CD14-positive monocyte (primary cell): ENCODE data around the gene DPCD. TPM values are rescaled to one million over a fixed set of nuclear protein-coding genes. Genes with fewer than 3 reads are reported as not detected.

Source experiments
- DNase-seq, 3 donors: peaks; one replicate each; pipeline ENCODE4 v3.0.0-alpha.2; 2011 to 2022
- H2AFZ ChIP-seq: 2 replicates; pipeline ENCODE4 v1.6.0; 2012; ENCODE audit warnings: mild to moderate bottlenecking, low read depth, low read length, inconsistent platforms; ENCODE audit not compliant: insufficient read depth, poor library complexity, severe bottlenecking
- H3K27ac ChIP-seq, 2 donors: 1 replicate in 1 of 2; 2 replicates in 1 of 2; pipeline ENCODE4 v1.5.1; 2012 to 2013; ENCODE audit warnings: low read length in 2 of 2, control low read depth in 1 of 2, inconsistent platforms in 1 of 2, low read depth in 1 of 2, mild to moderate bottlenecking in 1 of 2
- H3K27me3 ChIP-seq, 2 donors: one replicate each; pipeline versions ENCODE4 v1.6.0 to v1.6.1; 2011 to 2013; ENCODE audit warnings: low read length in 2 of 2; ENCODE audit not compliant: control insufficient read depth in 2 of 2, insufficient read depth in 2 of 2
- H3K36me3 ChIP-seq, 2 donors: replicated peaks in 1 of 2; 1 replicate in 1 of 2; 2 replicates in 1 of 2; pipeline versions ENCODE4 v1.5.1 to v1.6.1; 2012 to 2013; ENCODE audit warnings: low read length in 2 of 2, control low read depth in 1 of 2, inconsistent platforms in 1 of 2, mild to moderate bottlenecking in 1 of 2; ENCODE audit not compliant: insufficient read depth in 2 of 2, control insufficient read depth in 1 of 2
- H3K4me1 ChIP-seq, 2 donors: 1 replicate in 1 of 2; 2 replicates in 1 of 2; pipeline versions ENCODE4 v1.5.1 to v1.6.1; 2012 to 2013; ENCODE audit warnings: low read length in 2 of 2, control low read depth in 1 of 2, inconsistent platforms in 1 of 2, mild to moderate bottlenecking in 1 of 2, moderate library complexity in 1 of 2; ENCODE audit not compliant: insufficient read depth in 2 of 2, control insufficient read depth in 1 of 2
- H3K4me2 ChIP-seq: replicated peaks from 2 replicates; pipeline ENCODE3; 2012; ENCODE audit warnings: low read length, moderate library complexity, mild to moderate bottlenecking; ENCODE audit not compliant: poor library complexity, severe bottlenecking; ENCODE audit errors: extremely low read depth
- H3K4me3 ChIP-seq, 3 experiments: fragments of 200-600 bp in 1 of 3; sonication (generic) in 1 of 3; replicated peaks in 1 of 3; 1 replicate in 2 of 3; 2 replicates in 1 of 3; pipeline ENCODE4 v1.5.1; 2011 to 2013; ENCODE audit warnings: low read length in 3 of 3, mild to moderate bottlenecking in 3 of 3, control low read depth in 2 of 3, low read depth in 2 of 3, inconsistent platforms in 1 of 3, moderate library complexity in 1 of 3
- H3K79me2 ChIP-seq: 2 replicates; pipeline ENCODE4 v1.6.0; 2012; ENCODE audit warnings: mild to moderate bottlenecking, control low read depth, inconsistent platforms, low read length, moderate library complexity; ENCODE audit not compliant: insufficient read depth
- H3K9ac ChIP-seq: 2 replicates; pipeline ENCODE4 v1.6.0; 2017; ENCODE audit warnings: low read length, mild to moderate bottlenecking; ENCODE audit not compliant: insufficient read depth, poor library complexity, severe bottlenecking
- H3K9me3 ChIP-seq, 2 donors: replicated peaks in 1 of 2; 1 replicate in 1 of 2; 2 replicates in 1 of 2; pipeline versions ENCODE4 v1.5.1 to v1.6.1; 2012 to 2013; ENCODE audit warnings: low read length in 2 of 2, control low read depth in 1 of 2; ENCODE audit not compliant: control insufficient read depth in 1 of 2, insufficient read depth in 1 of 2
- H4K20me1 ChIP-seq: 2 replicates; pipeline ENCODE4 v1.6.0; 2012; ENCODE audit warnings: mild to moderate bottlenecking, low read length, control low read depth, moderate library complexity; ENCODE audit not compliant: insufficient read depth
- H3K27ac Mint-ChIP-seq, 7 donors: one replicate each; pipeline ENCODE4 v1.8.0; 2020; ENCODE audit warnings: mild to moderate bottlenecking in 7 of 7, mixed read lengths in 7 of 7, moderate library complexity in 6 of 7, inconsistent platforms in 2 of 7
- H3K27me3 Mint-ChIP-seq, 3 donors: one replicate each; pipeline ENCODE4 v1.8.0; 2021 to 2022; ENCODE audit warnings: low read depth in 3 of 3, mild to moderate bottlenecking in 3 of 3, mixed read lengths in 3 of 3, moderate library complexity in 3 of 3, inconsistent platforms in 1 of 3
- H3K36me3 Mint-ChIP-seq, 2 donors: one replicate each; pipeline ENCODE4 v1.8.0; 2020; ENCODE audit warnings: mixed read lengths in 2 of 2, inconsistent platforms in 1 of 2, mild to moderate bottlenecking in 1 of 2
- H3K4me1 Mint-ChIP-seq: one replicate; pipeline ENCODE4 v1.8.0; 2020; ENCODE audit warnings: mild to moderate bottlenecking, mixed read lengths
- H3K4me3 Mint-ChIP-seq, 2 donors: one replicate each; pipeline ENCODE4 v1.8.0; 2020; ENCODE audit warnings: mild to moderate bottlenecking in 2 of 2, mixed read lengths in 2 of 2, moderate library complexity in 1 of 2
- H3K9me3 Mint-ChIP-seq, 7 donors: one replicate each; pipeline ENCODE4 v1.8.0; 2020 to 2022; ENCODE audit warnings: mixed read lengths in 7 of 7, mild to moderate bottlenecking in 6 of 7, moderate library complexity in 6 of 7, inconsistent platforms in 2 of 7
- CTCF ChIP-seq: fragments of 200-600 bp; IDR thresholded peaks from one replicate; pipeline ENCODE4 v1.8.0; 2022; ENCODE audit warnings: antibody characterized with exemption, mild to moderate bottlenecking
- WGBS: methylation state at CpG from one replicate; pipeline ENCODE4 v1.1.5; 2013; ENCODE audit warnings: missing lambda C conversion rate; ENCODE audit not compliant: insufficient coverage; 5-methylcytosine and 5-hydroxymethylcytosine counted together
- intact Hi-C, 2 donors: fragments of 100-400 bp; cut with micrococcal nuclease; formaldehyde crosslinking; loops; one replicate each; pipeline versions ENCODE4 v1.15.0 to v1.15.1; 2023
- polyA plus RNA-seq, 3 donors: library from polyadenylated mRNA; depleted of rRNA in 1 of 3; unstranded in 2 of 3; stranded (reverse) in 1 of 3; fragments of 300-500 nt in 2 of 3; fragments of >200 nt in 1 of 3; fragmentation: Illumina TruSeq in 2 of 3; gene quantifications; 1 replicate in 2 of 3; 2 replicates in 1 of 3; pipeline ENCODE4 v1.2.3, GENCODE V29; 2012 to 2021

The DPCD gene
- polyA plus RNA-seq, 3 donors, result 8.6 to 17.0 (median 9.0) TPM

GRCh38 chr10:101559596-101560297 lies 28.4 kb upstream of the DPCD start:
- intact Hi-C loops, result loop anchor here in 1 of 2 donors (10.0 kb wide), 1 partner anchor 285 kb away; no protein-coding TSS in a partner anchor
- H3K79me2 ChIP-seq, result no peaks in the 10 kb centered on the region
- TF ChIP-seq CTCF, result no peak
- no peak for DNase-seq
- H3K27me3 ChIP-seq, result peaks cover 0 to 3% of the 10 kb centered on the region in 2 donors
- no peak overlapping the region for H3K4me3 ChIP-seq
- peaks cover 0 to 4% of the 10 kb centered on the region in 2 donors for H3K4me1 ChIP-seq
- no peak overlapping the region for H3K27ac ChIP-seq
- Mint-ChIP-seq H3K36me3 (peaks cover 4 to 5% of the 10 kb centered on the region in 2 donors), H3K27ac (no peak overlapping the region), H3K4me1 (peaks cover 10% of the 10 kb centered on the region), H3K4me3 (no peak overlapping the region), H3K27me3 (peaks cover 9 to 25% (median 24%) of the 10 kb centered on the region in 3 donors), H3K9me3 (peaks cover 0 to 5% (median 0%) of the 10 kb centered on the region in 7 donors)
- H3K36me3 ChIP-seq, result no peaks in the 10 kb centered on the region
- WGBS, result 88% methylated on average over 9 of the region's 12 CpGs
- H3K9me3 ChIP-seq, result no peaks in the 10 kb centered on the region
- H2AFZ ChIP-seq, result no peak overlapping the region
- H4K20me1 ChIP-seq, result no peaks in the 10 kb centered on the region
- H3K9ac ChIP-seq, result no peak overlapping the region
- H3K4me2 ChIP-seq, result no peak overlapping the region

- peaks cover 0 to 5% (median 0%) of the 10 kb centered on the region in 7 donors for H3K9me3 Mint-ChIP-seq
- H3K79me2 ChIP-seq, result no peaks in the 10 kb centered on the region
- no peaks in the 10 kb centered on the region for H3K36me3 ChIP-seq
- no peak for DNase-seq
- TF ChIP-seq CTCF, result no peak
- no peaks in the 10 kb centered on the region for H4K20me1 ChIP-seq
- H3K9ac ChIP-seq, result no peak overlapping the region
- intact Hi-C loops, result loop anchor here in 1 of 2 donors (10.0 kb wide), 1 partner anchor 286 kb away; no protein-coding TSS in a partner anchor
- H3K4me3 Mint-ChIP-seq, result no peak overlapping the region
- no peak overlapping the region for H3K4me3 ChIP-seq
- peaks cover 0 to 4% of the 10 kb centered on the region in 2 donors for H3K4me1 ChIP-seq
- H3K4me1 Mint-ChIP-seq, result peaks cover 10% of the 10 kb centered on the region
- H2AFZ ChIP-seq, result no peak overlapping the region
- whole genome bisulfite sequencing, result 90% methylated on average over 1 of the region's 2 CpGs
- H3K27me3 ChIP-seq, result peaks cover 4 to 10% of the 10 kb centered on the region in 2 donors
- no peaks in the 10 kb centered on the region for H3K9me3 ChIP-seq
- peaks cover 0 to 2% of the 10 kb centered on the region in 2 donors for H3K36me3 Mint-ChIP-seq
- H3K4me2 ChIP-seq, result no peak overlapping the region
- no peak overlapping the region for H3K27ac ChIP-seq
- peaks cover 16 to 32% (median 31%) of the 10 kb centered on the region in 3 donors for H3K27me3 Mint-ChIP-seq
- no peak overlapping the region for H3K27ac Mint-ChIP-seq
Observed at GRCh38 chr10:101560298-101561067, 27.6 kb upstream of the DPCD start.
